GM23338 (cell line): ENCODE measurements around the gene UGT1A10. TPM values are rescaled to one million over a fixed set of nuclear protein-coding genes. Genes with fewer than 3 reads are reported as not detected.
"Not testable (repeated sequence)": the region's sequence is repeated elsewhere in the genome, so short reads cannot be mapped to it uniquely, and the experiment has no call there.

Experiments
- ATAC-seq: fragments of 200-7000 bp; cut with Tn5 transposase; 3 replicates; pipeline ENCODE4 v1.9.1; 2020
- DNase-seq: peaks from one replicate; pipeline ENCODE4 v3.0.0-alpha.2; 2015; ENCODE audit warnings: low spot score
- H2AFZ ChIP-seq: fragments of 200-600 bp; sonication (generic); 2 replicates; pipeline ENCODE4 v1.8.0; 2016; ENCODE audit warnings: antibody characterized with exemption, mild to moderate bottlenecking, moderate library complexity
- H3F3A ChIP-seq: fragments of 200-600 bp; sonication (generic); replicated peaks from 2 replicates; pipeline ENCODE4 v1.8.0; 2017; ENCODE audit warnings: antibody characterized with exemption, mixed run types, low read depth
- H3K27ac ChIP-seq: fragments of 200-600 bp; sonication (generic); 2 replicates; pipeline ENCODE4 v1.6.1; 2016; ENCODE audit warnings: low read depth
- H3K27me3 ChIP-seq: fragments of 200-600 bp; sonication (generic); 2 replicates; pipeline ENCODE4 v1.8.0; 2016; ENCODE audit warnings: mild to moderate bottlenecking, mixed run types, moderate library complexity; ENCODE audit not compliant: insufficient read depth
- H3K36me3 ChIP-seq: fragments of 200-600 bp; sonication (generic); 2 replicates; pipeline ENCODE4 v1.8.0; 2016; ENCODE audit warnings: mild to moderate bottlenecking; ENCODE audit not compliant: insufficient read depth
- H3K4me1 ChIP-seq: fragments of 200-600 bp; sonication (generic); 2 replicates; pipeline ENCODE4 v1.8.0; 2016; ENCODE audit warnings: mild to moderate bottlenecking, moderate library complexity; ENCODE audit not compliant: insufficient read depth
- H3K4me2 ChIP-seq: fragments of 200-600 bp; sonication (generic); 2 replicates; pipeline ENCODE4 v1.7.1; 2017; ENCODE audit warnings: mixed run types
- H3K4me3 ChIP-seq: fragments of 200-600 bp; sonication (generic); 2 replicates; pipeline ENCODE4 v1.6.1; 2016; ENCODE audit warnings: mixed run types
- H3K79me2 ChIP-seq: fragments of 200-600 bp; sonication (generic); replicated peaks from 2 replicates; pipeline ENCODE4 v1.8.0; 2017; ENCODE audit warnings: mild to moderate bottlenecking; ENCODE audit not compliant: insufficient read depth
- H3K9me2 ChIP-seq: fragments of 200-600 bp; sonication (generic); 2 replicates; pipeline ENCODE4 v1.8.0; 2017; ENCODE audit not compliant: insufficient read depth
- H4K20me1 ChIP-seq: fragments of 200-600 bp; sonication (generic); replicated peaks from 2 replicates; pipeline ENCODE4 v1.8.0; 2017; ENCODE audit warnings: mild to moderate bottlenecking; ENCODE audit not compliant: insufficient read depth
- H3K27ac Mint-ChIP-seq: 2 replicates; pipeline ENCODE4 v1.8.0; 2020; ENCODE audit warnings: inconsistent platforms, mild to moderate bottlenecking, moderate library complexity, mixed read lengths
- H3K27me3 Mint-ChIP-seq: 3 replicates; pipeline ENCODE4 v1.8.0; 2022; ENCODE audit warnings: low read depth, mild to moderate bottlenecking, moderate library complexity, mixed read lengths, inconsistent platforms; ENCODE audit not compliant: insufficient read depth, poor library complexity
- H3K36me3 Mint-ChIP-seq: 3 replicates; pipeline ENCODE4 v1.8.0; 2021; ENCODE audit warnings: low read depth, mild to moderate bottlenecking, inconsistent platforms, moderate library complexity, mixed read lengths
- H3K4me1 Mint-ChIP-seq: 3 replicates; pipeline ENCODE4 v1.8.0; 2020; ENCODE audit warnings: mild to moderate bottlenecking, inconsistent platforms, mixed read lengths
- H3K4me3 Mint-ChIP-seq: 3 replicates; pipeline ENCODE4 v1.8.0; 2021; ENCODE audit warnings: moderate library complexity, mild to moderate bottlenecking, inconsistent platforms, mixed read lengths
- H3K9me3 Mint-ChIP-seq: 3 replicates; pipeline ENCODE4 v1.8.0; 2020; ENCODE audit warnings: moderate library complexity, mild to moderate bottlenecking, inconsistent platforms, mixed read lengths
- EZH2phosphoT487 ChIP-seq: fragments of 200-600 bp; sonication (generic); IDR thresholded peaks from one replicate; pipeline ENCODE4 v1.8.1; 2018; ENCODE audit warnings: antibody characterized with exemption; ENCODE audit not compliant: unreplicated experiment
- POLR2AphosphoS5 ChIP-seq: IDR thresholded peaks from 2 replicates; pipeline ENCODE4 v1.6.1; 2016; ENCODE audit warnings: antibody characterized with exemption, low read depth
- ZNF114 ChIP-seq: fragments of 250-450 bp; sonication (Bioruptor Pico); IDR thresholded peaks from 2 replicates; pipeline ENCODE4 v1.5.0; 2020; ENCODE audit warnings: mild to moderate bottlenecking, moderate library complexity
- polyA plus RNA-seq: library from polyadenylated mRNA; unstranded; fragments of >200 nt; fragmentation: Nextera tagmentation; extraction: Ambion mirVana; gene quantifications from 2 replicates; pipeline ENCODE4 v1.2.1, GENCODE V29; 2016
- total RNA-seq: library from RNA; depleted of rRNA; stranded (reverse); fragments of >200 nt; shearing (Covaris generic); gene quantifications from 2 replicates; pipeline ENCODE4 v1.2.3, GENCODE V29; 2014
- TF ChIP-seq, protein P1 (sequence below): fragments of 250-450 bp; sonication (Bioruptor Pico); IDR thresholded peaks from 2 replicates; pipeline ENCODE4 v1.5.0; 2020; ENCODE audit warnings: mild to moderate bottlenecking, moderate library complexity
- TF ChIP-seq, protein P2 (sequence below): IDR thresholded peaks from one replicate; pipeline ENCODE4 v1.6.1; 2018; ENCODE audit warnings: antibody characterized with exemption; ENCODE audit not compliant: unreplicated experiment

Gene UGT1A10
- total and polyA plus RNA-seq, 2 experiments from 2014 or later = not detected

DNA sequence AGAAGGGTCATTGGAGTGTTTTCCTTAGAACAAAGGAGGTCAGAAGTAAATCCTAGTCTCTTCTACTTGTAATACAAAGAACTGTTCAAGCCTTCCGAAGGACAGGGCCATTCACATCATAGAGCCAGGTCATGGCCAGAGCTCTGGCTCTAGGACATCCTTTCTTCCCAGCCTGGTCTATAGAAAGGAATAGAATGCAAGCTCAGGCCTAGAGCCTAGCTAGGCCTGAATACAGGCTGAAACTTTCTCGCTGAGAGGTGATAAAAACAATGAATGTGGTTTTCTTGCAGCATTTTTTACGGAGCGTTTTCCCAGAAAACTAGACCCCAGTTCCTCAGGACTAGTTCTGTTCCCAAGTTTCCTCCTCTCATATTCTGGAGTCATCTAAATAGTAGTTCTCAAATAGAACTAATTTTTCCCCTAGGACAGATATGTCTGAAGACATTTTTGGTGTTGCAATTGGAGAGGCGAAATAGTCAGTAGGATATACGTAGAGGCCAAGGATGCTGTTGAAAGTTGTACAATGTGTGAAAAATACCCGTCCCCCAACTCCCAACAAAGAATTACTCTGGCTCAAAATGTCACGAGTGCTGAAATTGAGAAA, 63.3 kb downstream of the UGT1A10 start (continued):
- TF ChIP-seq, protein P1, sequence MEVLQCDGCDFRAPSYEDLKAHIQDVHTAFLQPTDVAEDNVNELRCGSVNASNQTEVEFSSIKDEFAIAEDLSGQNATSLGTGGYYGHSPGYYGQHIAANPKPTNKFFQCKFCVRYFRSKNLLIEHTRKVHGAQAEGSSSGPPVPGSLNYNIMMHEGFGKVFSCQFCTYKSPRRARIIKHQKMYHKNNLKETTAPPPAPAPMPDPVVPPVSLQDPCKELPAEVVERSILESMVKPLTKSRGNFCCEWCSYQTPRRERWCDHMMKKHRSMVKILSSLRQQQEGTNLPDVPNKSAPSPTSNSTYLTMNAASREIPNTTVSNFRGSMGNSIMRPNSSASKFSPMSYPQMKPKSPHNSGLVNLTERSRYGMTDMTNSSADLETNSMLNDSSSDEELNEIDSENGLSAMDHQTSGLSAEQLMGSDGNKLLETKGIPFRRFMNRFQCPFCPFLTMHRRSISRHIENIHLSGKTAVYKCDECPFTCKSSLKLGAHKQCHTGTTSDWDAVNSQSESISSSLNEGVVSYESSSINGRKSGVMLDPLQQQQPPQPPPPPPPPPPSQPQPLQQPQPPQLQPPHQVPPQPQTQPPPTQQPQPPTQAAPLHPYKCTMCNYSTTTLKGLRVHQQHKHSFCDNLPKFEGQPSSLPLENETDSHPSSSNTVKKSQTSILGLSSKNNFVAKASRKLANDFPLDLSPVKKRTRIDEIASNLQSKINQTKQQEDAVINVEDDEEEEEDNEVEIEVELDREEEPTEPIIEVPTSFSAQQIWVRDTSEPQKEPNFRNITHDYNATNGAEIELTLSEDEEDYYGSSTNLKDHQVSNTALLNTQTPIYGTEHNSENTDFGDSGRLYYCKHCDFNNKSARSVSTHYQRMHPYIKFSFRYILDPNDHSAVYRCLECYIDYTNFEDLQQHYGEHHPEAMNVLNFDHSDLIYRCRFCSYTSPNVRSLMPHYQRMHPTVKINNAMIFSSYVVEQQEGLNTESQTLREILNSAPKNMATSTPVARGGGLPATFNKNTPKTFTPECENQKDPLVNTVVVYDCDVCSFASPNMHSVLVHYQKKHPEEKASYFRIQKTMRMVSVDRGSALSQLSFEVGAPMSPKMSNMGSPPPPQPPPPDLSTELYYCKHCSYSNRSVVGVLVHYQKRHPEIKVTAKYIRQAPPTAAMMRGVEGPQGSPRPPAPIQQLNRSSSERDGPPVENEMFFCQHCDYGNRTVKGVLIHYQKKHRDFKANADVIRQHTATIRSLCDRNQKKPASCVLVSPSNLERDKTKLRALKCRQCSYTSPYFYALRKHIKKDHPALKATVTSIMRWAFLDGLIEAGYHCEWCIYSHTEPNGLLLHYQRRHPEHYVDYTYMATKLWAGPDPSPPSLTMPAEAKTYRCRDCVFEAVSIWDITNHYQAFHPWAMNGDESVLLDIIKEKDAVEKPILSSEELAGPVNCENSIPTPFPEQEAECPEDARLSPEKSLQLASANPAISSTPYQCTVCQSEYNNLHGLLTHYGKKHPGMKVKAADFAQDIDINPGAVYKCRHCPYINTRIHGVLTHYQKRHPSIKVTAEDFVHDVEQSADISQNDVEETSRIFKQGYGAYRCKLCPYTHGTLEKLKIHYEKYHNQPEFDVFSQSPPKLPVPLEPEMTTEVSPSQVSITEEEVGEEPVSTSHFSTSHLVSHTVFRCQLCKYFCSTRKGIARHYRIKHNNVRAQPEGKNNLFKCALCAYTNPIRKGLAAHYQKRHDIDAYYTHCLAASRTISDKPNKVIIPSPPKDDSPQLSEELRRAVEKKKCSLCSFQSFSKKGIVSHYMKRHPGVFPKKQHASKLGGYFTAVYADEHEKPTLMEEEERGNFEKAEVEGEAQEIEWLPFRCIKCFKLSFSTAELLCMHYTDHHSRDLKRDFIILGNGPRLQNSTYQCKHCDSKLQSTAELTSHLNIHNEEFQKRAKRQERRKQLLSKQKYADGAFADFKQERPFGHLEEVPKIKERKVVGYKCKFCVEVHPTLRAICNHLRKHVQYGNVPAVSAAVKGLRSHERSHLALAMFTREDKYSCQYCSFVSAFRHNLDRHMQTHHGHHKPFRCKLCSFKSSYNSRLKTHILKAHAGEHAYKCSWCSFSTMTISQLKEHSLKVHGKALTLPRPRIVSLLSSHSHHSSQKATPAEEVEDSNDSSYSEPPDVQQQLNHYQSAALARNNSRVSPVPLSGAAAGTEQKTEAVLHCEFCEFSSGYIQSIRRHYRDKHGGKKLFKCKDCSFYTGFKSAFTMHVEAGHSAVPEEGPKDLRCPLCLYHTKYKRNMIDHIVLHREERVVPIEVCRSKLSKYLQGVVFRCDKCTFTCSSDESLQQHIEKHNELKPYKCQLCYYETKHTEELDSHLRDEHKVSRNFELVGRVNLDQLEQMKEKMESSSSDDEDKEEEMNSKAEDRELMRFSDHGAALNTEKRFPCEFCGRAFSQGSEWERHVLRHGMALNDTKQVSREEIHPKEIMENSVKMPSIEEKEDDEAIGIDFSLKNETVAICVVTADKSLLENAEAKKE (CRISPR knock-in tag) = no peak
- TF ChIP-seq, protein P2, sequence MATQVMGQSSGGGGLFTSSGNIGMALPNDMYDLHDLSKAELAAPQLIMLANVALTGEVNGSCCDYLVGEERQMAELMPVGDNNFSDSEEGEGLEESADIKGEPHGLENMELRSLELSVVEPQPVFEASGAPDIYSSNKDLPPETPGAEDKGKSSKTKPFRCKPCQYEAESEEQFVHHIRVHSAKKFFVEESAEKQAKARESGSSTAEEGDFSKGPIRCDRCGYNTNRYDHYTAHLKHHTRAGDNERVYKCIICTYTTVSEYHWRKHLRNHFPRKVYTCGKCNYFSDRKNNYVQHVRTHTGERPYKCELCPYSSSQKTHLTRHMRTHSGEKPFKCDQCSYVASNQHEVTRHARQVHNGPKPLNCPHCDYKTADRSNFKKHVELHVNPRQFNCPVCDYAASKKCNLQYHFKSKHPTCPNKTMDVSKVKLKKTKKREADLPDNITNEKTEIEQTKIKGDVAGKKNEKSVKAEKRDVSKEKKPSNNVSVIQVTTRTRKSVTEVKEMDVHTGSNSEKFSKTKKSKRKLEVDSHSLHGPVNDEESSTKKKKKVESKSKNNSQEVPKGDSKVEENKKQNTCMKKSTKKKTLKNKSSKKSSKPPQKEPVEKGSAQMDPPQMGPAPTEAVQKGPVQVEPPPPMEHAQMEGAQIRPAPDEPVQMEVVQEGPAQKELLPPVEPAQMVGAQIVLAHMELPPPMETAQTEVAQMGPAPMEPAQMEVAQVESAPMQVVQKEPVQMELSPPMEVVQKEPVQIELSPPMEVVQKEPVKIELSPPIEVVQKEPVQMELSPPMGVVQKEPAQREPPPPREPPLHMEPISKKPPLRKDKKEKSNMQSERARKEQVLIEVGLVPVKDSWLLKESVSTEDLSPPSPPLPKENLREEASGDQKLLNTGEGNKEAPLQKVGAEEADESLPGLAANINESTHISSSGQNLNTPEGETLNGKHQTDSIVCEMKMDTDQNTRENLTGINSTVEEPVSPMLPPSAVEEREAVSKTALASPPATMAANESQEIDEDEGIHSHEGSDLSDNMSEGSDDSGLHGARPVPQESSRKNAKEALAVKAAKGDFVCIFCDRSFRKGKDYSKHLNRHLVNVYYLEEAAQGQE = no peak

DNA sequence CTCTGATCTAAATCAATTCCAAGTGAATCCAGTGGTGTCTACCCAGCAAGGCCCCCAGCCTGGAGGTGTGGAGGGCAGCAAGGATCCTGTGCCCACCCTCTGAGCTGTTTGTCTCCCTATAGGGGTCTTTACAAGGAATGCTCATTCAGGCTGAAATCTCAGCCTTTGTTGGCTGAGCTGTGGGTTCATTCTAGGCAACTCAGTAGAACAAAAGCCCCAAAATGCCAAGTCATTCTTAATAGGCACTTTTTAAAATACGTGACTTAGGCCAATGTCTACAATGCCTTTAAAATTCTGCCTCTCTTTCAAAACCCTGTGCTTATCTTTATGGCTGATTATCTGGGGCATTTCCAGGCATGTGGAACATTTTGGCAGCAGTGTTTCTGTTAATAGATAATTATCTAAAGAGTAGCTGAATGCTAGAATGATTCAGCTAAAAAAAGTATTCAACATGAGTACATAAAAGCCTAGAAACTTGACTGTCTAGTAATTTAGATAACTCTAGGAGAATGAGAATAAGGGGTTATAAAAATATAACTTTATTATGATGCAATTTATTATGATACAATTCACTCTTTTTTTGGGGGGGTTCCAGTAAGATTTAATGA, 63.9 kb downstream of the UGT1A10 start:
- H4K20me1 ChIP-seq = no peaks in the 10 kb centered on the region
- H3K36me3 ChIP-seq = no peaks in the 10 kb centered on the region
- H3K4me1 Mint-ChIP-seq = peaks cover 5% of the 10 kb centered on the region; the same call in 2 of the 3 replicates
- no peaks in the 10 kb centered on the region for H3K27me3 ChIP-seq
- peak; percentile 83 for ATAC-seq
- no peaks in the 10 kb centered on the region for H3K9me3 Mint-ChIP-seq
- no peak overlapping the region for H3K27ac ChIP-seq
- 0 out of 2 replicates have a peak, but pooled peaks cover 5% of the 10 kb centered on the region for H3K4me1 ChIP-seq
- H3K4me3 ChIP-seq = no peak overlapping the region
- peak overlapping the region; percentile 93 for H3K27ac Mint-ChIP-seq
- H3K9me2 ChIP-seq = no peaks in the 10 kb centered on the region
- H2AFZ ChIP-seq = peak overlapping the region; percentile 81; the same call in 1 of the 2 replicates
- TF ChIP-seq POLR2AphosphoS5 (no peak), EZH2phosphoT487 (no peak), ZNF114 (CRISPR knock-in tag) (no peak)
- H3K4me2 ChIP-seq = no peak overlapping the region
- no peaks in the 10 kb centered on the region for H3K79me2 ChIP-seq
- DNase-seq = peak; percentile 23
- H3K27me3 Mint-ChIP-seq = no peaks in the 10 kb centered on the region
- no peaks in the 10 kb centered on the region for H3K36me3 Mint-ChIP-seq
- H3K4me3 Mint-ChIP-seq = no peak overlapping the region
- H3F3A ChIP-seq = no peaks in the 10 kb centered on the region

DNA sequence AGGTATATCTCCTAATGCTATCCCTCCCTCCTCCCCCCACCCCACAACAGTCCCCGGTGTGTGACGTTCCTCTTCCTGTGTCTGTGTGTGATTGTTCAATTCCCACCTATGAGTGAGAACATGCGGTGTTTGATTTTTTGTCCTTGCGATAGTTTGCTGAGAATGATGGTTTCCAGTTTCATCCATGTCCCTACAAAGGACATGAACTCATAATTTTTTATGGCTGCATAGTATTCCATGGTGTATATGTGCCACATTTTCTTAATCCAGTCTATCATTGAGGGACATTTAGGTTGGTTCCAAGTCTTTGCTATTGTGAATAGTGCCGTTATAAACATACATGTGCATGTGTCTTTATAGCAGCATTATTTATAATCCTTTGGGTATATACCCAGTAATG, 64.6 kb downstream of the UGT1A10 start:
- not testable (repeated sequence) for H3K27me3 Mint-ChIP-seq, H2AFZ ChIP-seq, H3K4me1 ChIP-seq, H3K27ac ChIP-seq, DNase-seq, H3K4me2 ChIP-seq, H3K4me1 Mint-ChIP-seq, H3K27me3 ChIP-seq, H3F3A ChIP-seq, H3K36me3 ChIP-seq, H4K20me1 ChIP-seq, H3K27ac Mint-ChIP-seq, ATAC-seq, H3K4me3 ChIP-seq, H3K9me3 Mint-ChIP-seq, H3K9me2 ChIP-seq, H3K79me2 ChIP-seq, H3K36me3 Mint-ChIP-seq, H3K4me3 Mint-ChIP-seq
